HepG2 (cell line): ENCODE data around the gene DCPS. TPM values are rescaled to one million over a fixed set of nuclear protein-coding genes. Genes with fewer than 3 reads are reported as not detected.
A peak's percentile ranks its signal among the peaks of the same experiment; 100 is the strongest.

Source experiments
- FOXP4 ChIP-seq: sonication (generic); formaldehyde crosslinking; IDR thresholded peaks from 2 replicates; pipeline ENCODE4 v1.4.0; 2020; ENCODE audit warnings: missing genetic modification reagents
- HINFP ChIP-seq: sonication (generic); formaldehyde crosslinking; IDR thresholded peaks from 2 replicates; pipeline ENCODE4 v1.4.0; 2020; ENCODE audit warnings: low read depth, mild to moderate bottlenecking, missing genetic modification reagents
- HMGA1 ChIP-seq: sonication (generic); formaldehyde crosslinking; conservative IDR thresholded peaks from 2 replicates; pipeline ENCODE4 v1.4.0; 2020; ENCODE audit warnings: missing genetic modification reagents
- HNF4G ChIP-seq, 2 experiments: sonication (generic) in 1 of 2; formaldehyde crosslinking in 1 of 2; IDR thresholded peaks; 2 replicates each; pipeline versions ENCODE4 v1.4.0 to v1.6.1; 2011 to 2020; ENCODE audit warnings: borderline replicate concordance in 2 of 2, low read depth in 2 of 2, mild to moderate bottlenecking in 2 of 2, low read length in 1 of 2, missing genetic modification reagents in 1 of 2, moderate library complexity in 1 of 2
- HOMEZ ChIP-seq: IDR thresholded peaks from 2 replicates; pipeline ENCODE4 v1.6.1; 2016; ENCODE audit warnings: low read depth
- MAX ChIP-seq: IDR thresholded peaks from 2 replicates; pipeline ENCODE4 v1.6.1; 2012; ENCODE audit warnings: inconsistent platforms
- MLXIP ChIP-seq: sonication (generic); formaldehyde crosslinking; IDR thresholded peaks from 2 replicates; pipeline ENCODE4 v1.9.0; 2021; ENCODE audit warnings: missing genetic modification reagents, borderline replicate concordance
- MYPOP ChIP-seq: sonication (generic); formaldehyde crosslinking; IDR thresholded peaks from 2 replicates; pipeline ENCODE4 v1.8.1; 2023; ENCODE audit warnings: mild to moderate bottlenecking, moderate library complexity, missing genetic modification reagents
- NFE2 ChIP-seq: sonication (generic); formaldehyde crosslinking; IDR thresholded peaks from 2 replicates; pipeline ENCODE4 v1.4.0; 2020; ENCODE audit warnings: missing genetic modification reagents
- PRPF4 ChIP-seq: fragments of 200-400 bp; formaldehyde crosslinking; IDR thresholded peaks from 2 replicates; pipeline ENCODE4 v1.6.1; 2016; ENCODE audit warnings: low read length, low read depth; ENCODE audit not compliant: poor library complexity, severe bottlenecking
- RAD51 ChIP-seq: fragments of 450-650 bp; IDR thresholded peaks from 2 replicates; pipeline ENCODE4 v1.6.1; 2016; ENCODE audit warnings: borderline replicate concordance
- RNF2 ChIP-seq: fragments of 450-650 bp; conservative IDR thresholded peaks from 2 replicates; pipeline ENCODE4 v1.6.1; 2016; ENCODE audit warnings: low read depth
- SCMH1 ChIP-seq: sonication (generic); formaldehyde crosslinking; IDR thresholded peaks from 2 replicates; pipeline ENCODE4 v1.9.0; 2021; ENCODE audit warnings: missing genetic modification reagents, mild to moderate bottlenecking, borderline replicate concordance
- TFDP1 ChIP-seq: IDR thresholded peaks from 2 replicates; pipeline ENCODE4 v1.6.1; 2016; ENCODE audit warnings: missing compliant biosample characterization, missing genetic modification reagents, borderline replicate concordance
- ZFX ChIP-seq: sonication (generic); formaldehyde crosslinking; IDR thresholded peaks from 2 replicates; pipeline ENCODE4 v1.4.0; 2020; ENCODE audit warnings: mild to moderate bottlenecking, low read depth, missing genetic modification reagents, moderate library complexity
- ZNF777 ChIP-seq: sonication (generic); formaldehyde crosslinking; IDR thresholded peaks from 2 replicates; pipeline ENCODE4 v1.4.0; 2020; ENCODE audit warnings: missing genetic modification reagents
- polyA plus RNA-seq, 8 experiments: library from polyadenylated mRNA; depleted of rRNA in 3 of 8; stranded (reverse) in 7 of 8; unstranded in 1 of 8; fragments of >200 nt; fragmentation: Illumina TruSeq in 4 of 8; extraction: Trizol in 4 of 8; gene quantifications; 2 replicates each; pipeline versions ENCODE4 v1.2.1 to v1.2.3, GENCODE V29; 2011 to 2016; ENCODE audit warnings: low read depth in 4 of 8, missing spikeins in 1 of 8, mixed read lengths in 1 of 8; ENCODE audit not compliant: insufficient read depth in 1 of 8
- total RNA-seq, 5 experiments: library from RNA; depleted of rRNA; stranded (reverse); fragments of >200 nt; fragmentation: Illumina TruSeq; extraction: Trizol; gene quantifications; 2 replicates each; pipeline ENCODE4 v1.2.3, GENCODE V29; 2016; ENCODE audit warnings: low read depth in 1 of 5

Gene DCPS
- total and polyA plus RNA-seq, 2 of the 13 experiments (the other 11 are each of a cell fraction or from before 2014, with no cell fraction given): 21.9 to 22.5 TPM

- TF ChIP-seq MLXIP (CRISPR knock-in tag) (no peak), HNF4G (IDR thresholded peaks at IDR 0.05; ENCODE audit: borderline replicate concordance, low read depth, low read length) (no peak), HNF4G (CRISPR knock-in tag; IDR thresholded peaks at IDR 0.05; ENCODE audit: borderline replicate concordance, low read depth) (no peak), PRPF4 (no peak), FOXP4 (no peak), ZNF777 (no peak), TFDP1 (peak; percentile 34; the same call in 1 of the 2 replicates), HMGA1 (CRISPR knock-in tag) (no peak), RAD51 (peak; percentile 4; the same call in 1 of the 2 replicates), MAX (0 out of 2 replicates have a peak, but pooled peaks have one; percentile 23), HINFP (CRISPR knock-in tag) (no peak), SCMH1 (CRISPR knock-in tag) (no peak), MYPOP (CRISPR knock-in tag) (no peak), NFE2 (CRISPR knock-in tag) (peak; percentile 52; the same call in 1 of the 2 replicates), ZFX (CRISPR knock-in tag) (no peak), RNF2 (no peak), HOMEZ (CRISPR knock-in tag) (no peak)
These were observed 49.3 kb downstream of the DCPS start (continued) for GRCh38 chr11:126352934-126353801.
